Karpas-422 (cell line): ENCODE measurements around the gene MEF2A. TPM values are rescaled to one million over a fixed set of nuclear protein-coding genes. Genes with fewer than 3 reads are reported as not detected.

ENCODE experiments used
- DNase-seq: peaks from one replicate; pipeline ENCODE4 v3.0.0-alpha.2; 2015
- H2AFZ ChIP-seq: fragments of 200-600 bp; sonication (generic); 2 replicates; pipeline ENCODE4 v1.6.1; 2014; ENCODE audit warnings: antibody characterized with exemption, low read length, mixed read lengths
- H3K27ac ChIP-seq: fragments of 200-600 bp; sonication (generic); 2 replicates; pipeline ENCODE4 v1.5.1; 2014; ENCODE audit warnings: mild to moderate bottlenecking, low read length, moderate library complexity
- H3K27me3 ChIP-seq: fragments of 200-600 bp; sonication (generic); 2 replicates; pipeline ENCODE4 v1.6.1; 2014; ENCODE audit warnings: low read length, mixed read lengths
- H3K36me3 ChIP-seq: fragments of 200-600 bp; sonication (generic); 2 replicates; pipeline ENCODE4 v1.6.1; 2014; ENCODE audit warnings: low read length, mixed read lengths; ENCODE audit not compliant: insufficient read depth
- H3K4me1 ChIP-seq: fragments of 200-600 bp; sonication (generic); 2 replicates; pipeline ENCODE4 v1.6.1; 2014; ENCODE audit warnings: mild to moderate bottlenecking, low read length, mixed read lengths
- H3K4me2 ChIP-seq: fragments of 200-600 bp; sonication (generic); 2 replicates; pipeline ENCODE4 v1.6.1; 2014; ENCODE audit warnings: low read length, low read depth, mild to moderate bottlenecking; ENCODE audit not compliant: poor library complexity, severe bottlenecking
- H3K4me3 ChIP-seq: fragments of 200-600 bp; sonication (generic); 2 replicates; pipeline ENCODE4 v1.5.1; 2014; ENCODE audit warnings: mild to moderate bottlenecking, antibody characterized with exemption, low read length, mixed read lengths
- H3K79me2 ChIP-seq: fragments of 200-600 bp; sonication (generic); 2 replicates; pipeline ENCODE4 v1.6.1; 2014; ENCODE audit warnings: mild to moderate bottlenecking, low read length, mixed read lengths
- H3K9ac ChIP-seq: fragments of 200-600 bp; sonication (generic); 2 replicates; pipeline ENCODE4 v1.6.0; 2014; ENCODE audit warnings: low read length
- H3K9me2 ChIP-seq: fragments of 200-600 bp; sonication (generic), shearing (Covaris generic); replicated peaks from 2 replicates; pipeline ENCODE4 v1.6.0; 2014; ENCODE audit warnings: mild to moderate bottlenecking, low read length, moderate library complexity; ENCODE audit not compliant: insufficient read depth
- H3K9me3 ChIP-seq: fragments of 300-700, 200-600 bp; sonication (generic); 2 replicates; pipeline ENCODE4 v1.6.1; 2014; ENCODE audit warnings: low read length, mixed read lengths
- H4K20me1 ChIP-seq: fragments of 200-600 bp; sonication (generic); 2 replicates; pipeline ENCODE4 v1.6.1; 2014; ENCODE audit warnings: mild to moderate bottlenecking, antibody characterized with exemption, low read length, low read depth; ENCODE audit not compliant: insufficient read depth
- total RNA-seq: library from RNA; depleted of rRNA; stranded (reverse); fragments of >200 nt; shearing (Covaris generic); gene quantifications from 2 replicates; pipeline ENCODE4 v1.2.3, GENCODE V29; 2014; ENCODE audit warnings: low replicate concordance

The MEF2A gene
- total RNA-seq, 1 experiment from 2014 or later = 144 TPM

GRCh38 chr15:99706557-99707303 lies 140.9 kb downstream of the MEF2A start:
- no peak overlapping the region for H3K4me2 ChIP-seq
- DNase-seq = no peak
- no peaks in the 10 kb centered on the region; the same call in 1 of the 2 replicates for H3K36me3 ChIP-seq
- H2AFZ ChIP-seq = no peak overlapping the region
- H3K79me2 ChIP-seq = peaks cover 3% of the 10 kb centered on the region; the same call in 1 of the 2 replicates
- peaks cover 24% of the 10 kb centered on the region for H3K4me1 ChIP-seq
- no peaks in the 10 kb centered on the region for H4K20me1 ChIP-seq
- H3K9ac ChIP-seq = no peak overlapping the region
- H3K27ac ChIP-seq = no peak overlapping the region
- no peak overlapping the region for H3K4me3 ChIP-seq
- no peaks in the 10 kb centered on the region for H3K9me2 ChIP-seq
- H3K27me3 ChIP-seq = no peaks in the 10 kb centered on the region
- no peaks in the 10 kb centered on the region for H3K9me3 ChIP-seq

- Histone ChIP-seq H3K36me3 (no peaks in the 10 kb centered on the region; the same call in 1 of the 2 replicates), H3K4me2 (no peak overlapping the region), H3K79me2 (peaks cover 3% of the 10 kb centered on the region; the same call in 1 of the 2 replicates), H3K27ac (no peak overlapping the region), H3K9ac (no peak overlapping the region), H3K9me3 (no peaks in the 10 kb centered on the region), H3K4me1 (peaks cover 17% of the 10 kb centered on the region), H3K27me3 (no peaks in the 10 kb centered on the region), H2AFZ (no peak overlapping the region), H3K4me3 (no peak overlapping the region), H3K9me2 (no peaks in the 10 kb centered on the region), H4K20me1 (no peaks in the 10 kb centered on the region)
- DNase-seq = no peak
These were observed 141.9 kb downstream of the MEF2A start for GRCh38 chr15:99707473-99708270.

- no peaks in the 10 kb centered on the region for H3K27me3 ChIP-seq
- no peak overlapping the region for H3K4me2 ChIP-seq
- H3K9ac ChIP-seq = no peak overlapping the region
- no peak overlapping the region for H3K27ac ChIP-seq
- H3K4me1 ChIP-seq = peaks cover 8% of the 10 kb centered on the region
- H3K4me3 ChIP-seq = no peak overlapping the region
- no peaks in the 10 kb centered on the region for H3K9me3 ChIP-seq
- no peaks in the 10 kb centered on the region for H3K9me2 ChIP-seq
- no peak for DNase-seq
- H2AFZ ChIP-seq = no peak overlapping the region
- peaks cover 6% of the 10 kb centered on the region; the same call in 1 of the 2 replicates for H3K36me3 ChIP-seq
- no peaks in the 10 kb centered on the region for H4K20me1 ChIP-seq
- peaks cover 3% of the 10 kb centered on the region; the same call in 1 of the 2 replicates for H3K79me2 ChIP-seq
These were observed 142.8 kb downstream of the MEF2A start for GRCh38 chr15:99708563-99708962.

- peaks cover 3% of the 10 kb centered on the region; the same call in 1 of the 2 replicates for H3K79me2 ChIP-seq
- no peaks in the 10 kb centered on the region for H4K20me1 ChIP-seq
- H3K9me2 ChIP-seq = no peaks in the 10 kb centered on the region
- H3K9me3 ChIP-seq = no peaks in the 10 kb centered on the region
- H3K27ac ChIP-seq = no peak overlapping the region
- H2AFZ ChIP-seq = no peak overlapping the region
- H3K4me3 ChIP-seq = no peak overlapping the region
- H3K36me3 ChIP-seq = peaks cover 11% of the 10 kb centered on the region; the same call in 1 of the 2 replicates
- no peak for DNase-seq
- no peaks in the 10 kb centered on the region for H3K27me3 ChIP-seq
- H3K4me1 ChIP-seq = no peaks in the 10 kb centered on the region
- H3K9ac ChIP-seq = no peak overlapping the region
- H3K4me2 ChIP-seq = no peak overlapping the region
These were observed 143.6 kb downstream of the MEF2A start for GRCh38 chr15:99709243-99709986.

GRCh38 chr15:99711625-99712024 lies 145.8 kb downstream of the MEF2A start:
- Histone ChIP-seq H3K27me3 (no peaks in the 10 kb centered on the region), H3K79me2 (no peaks in the 10 kb centered on the region), H3K4me1 (no peaks in the 10 kb centered on the region), H2AFZ (no peak overlapping the region), H3K27ac (no peak overlapping the region), H3K9ac (no peak overlapping the region), H3K9me3 (no peaks in the 10 kb centered on the region), H3K4me2 (no peak overlapping the region), H3K9me2 (no peaks in the 10 kb centered on the region), H3K36me3 (peaks cover 21% of the 10 kb centered on the region; the same call in 1 of the 2 replicates), H4K20me1 (no peaks in the 10 kb centered on the region), H3K4me3 (no peak overlapping the region)
- no peak for DNase-seq

GRCh38 chr15:99712415-99712814 lies 146.6 kb downstream of the MEF2A start:
- H3K4me3 ChIP-seq = no peak overlapping the region
- no peak overlapping the region for H3K27ac ChIP-seq
- no peaks in the 10 kb centered on the region; the same call in 1 of the 2 replicates for H3K4me1 ChIP-seq
- no peak overlapping the region for H3K4me2 ChIP-seq
- no peak overlapping the region for H2AFZ ChIP-seq
- DNase-seq = no peak
- no peaks in the 10 kb centered on the region for H3K27me3 ChIP-seq
- peaks cover 21% of the 10 kb centered on the region; the same call in 1 of the 2 replicates for H3K36me3 ChIP-seq
- no peaks in the 10 kb centered on the region for H3K9me2 ChIP-seq
- no peaks in the 10 kb centered on the region for H3K9me3 ChIP-seq
- no peak overlapping the region for H3K9ac ChIP-seq
- no peaks in the 10 kb centered on the region for H4K20me1 ChIP-seq
- no peaks in the 10 kb centered on the region for H3K79me2 ChIP-seq

- no peak overlapping the region for H3K27ac ChIP-seq
- no peak for DNase-seq
- no peaks in the 10 kb centered on the region for H4K20me1 ChIP-seq
- peaks cover 21% of the 10 kb centered on the region; the same call in 1 of the 2 replicates for H3K36me3 ChIP-seq
- no peak overlapping the region for H2AFZ ChIP-seq
- no peak overlapping the region for H3K4me2 ChIP-seq
- no peaks in the 10 kb centered on the region for H3K27me3 ChIP-seq
- no peak overlapping the region for H3K4me3 ChIP-seq
- H3K4me1 ChIP-seq = peaks cover 23% of the 10 kb centered on the region
- no peaks in the 10 kb centered on the region for H3K79me2 ChIP-seq
- no peaks in the 10 kb centered on the region for H3K9me2 ChIP-seq
- no peak overlapping the region for H3K9ac ChIP-seq
- H3K9me3 ChIP-seq = no peaks in the 10 kb centered on the region
These were observed 150.8 kb downstream of the MEF2A start for GRCh38 chr15:99716540-99717095.
